DMS114 treated with DMSO at 0.1 percent for 48 hours (cell line): Measurements from ENCODE around the gene GMPPA.

Source experiments
- DNase-seq: peaks from one replicate; lab custom pipeline; 2025; ENCODE audit not compliant: unreplicated experiment; lab: John Stamatoyannopoulos, UW

Gene GMPPA

GRCh38 chr2:219502618-219503017 is 3.9 kb downstream of the GMPPA start:
- DNase-seq = no peak

- DNase-seq = no peak
These were observed 6.9 kb downstream of the GMPPA start for GRCh38 chr2:219505585-219505984.

GRCh38 chr2:219506153-219506801 is 7.6 kb downstream of the GMPPA start:
- no peak for DNase-seq

- no peak for DNase-seq
These were observed 8.3 kb downstream of the GMPPA start for GRCh38 chr2:219506802-219507526.

- DNase-seq = no peak
These were observed 9.1 kb downstream of the GMPPA start for GRCh38 chr2:219507581-219508443.

- DNase-seq = no peak
These were observed 9.7 kb downstream of the GMPPA start for GRCh38 chr2:219508444-219508734.

- DNase-seq = no peak
These were observed 10.5 kb downstream of the GMPPA start for GRCh38 chr2:219508971-219509779.

GRCh38 chr2:219509780-219510511 is 11.3 kb downstream of the GMPPA start:
- no peak for DNase-seq

- DNase-seq = no peak
These were observed 11.9 kb downstream of the GMPPA start for GRCh38 chr2:219510512-219511135.

GRCh38 chr2:219511547-219512325 is 13.0 kb downstream of the GMPPA start:
- DNase-seq = no peak

- no peak for DNase-seq
These were observed 14.0 kb downstream of the GMPPA start for GRCh38 chr2:219512524-219513216.

- no peak for DNase-seq
These were observed 15.1 kb downstream of the GMPPA start for GRCh38 chr2:219513787-219514186.

- no peak for DNase-seq
These were observed 15.6 kb downstream of the GMPPA start, which contains the start of gene ASIC4 for GRCh38 chr2:219514196-219514761. Gene ASIC4, plus strand, starts transcription at chr2:219514482. Its CDS starts 243 bp downstream, at chr2:219514725.

- DNase-seq = no peak
These were observed 16.1 kb downstream of the GMPPA start for GRCh38 chr2:219514836-219515235.

GRCh38 chr2:219515874-219516629 is 17.4 kb downstream of the GMPPA start:
- no peak for DNase-seq

GRCh38 chr2:219516888-219517287 is 18.2 kb downstream of the GMPPA start:
- DNase-seq = no peak

GRCh38 chr2:219517954-219518778 is 19.5 kb downstream of the GMPPA start:
- DNase-seq = no peak
